Measurements from ENCODE around the gene PVR. TPM values are rescaled to one million over a fixed set of nuclear protein-coding genes. Genes with fewer than 3 reads are reported as not detected.

The PVR gene
- total RNA-seq, 2 experiments from 2014 or later: 0.67 to 0.82 TPM

DNA sequence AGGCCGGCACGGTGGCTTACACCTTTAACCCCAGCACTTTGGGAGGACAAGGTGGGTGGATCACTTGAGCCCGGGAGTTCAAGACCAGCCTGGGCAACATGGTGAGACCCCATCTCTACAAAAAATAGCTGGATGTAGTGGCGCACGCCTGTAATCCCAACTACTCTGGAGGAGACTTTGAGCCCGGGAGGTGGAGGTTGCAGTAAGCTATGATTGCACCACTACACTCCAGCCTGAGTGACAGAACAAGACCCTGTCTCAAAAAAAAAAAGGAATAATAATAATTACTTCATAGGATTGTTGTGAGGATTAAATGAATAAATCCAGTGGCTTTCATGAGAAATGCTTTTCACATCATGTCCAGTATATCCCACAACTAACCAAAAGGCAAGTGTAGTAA, 22.3 kb upstream of the PVR start:
- Histone ChIP-seq H3K9me3 (ENCODE audit: control insufficient read depth in 1 of 2, insufficient read depth in 1 of 2, low read length in 2 of 2) (peaks cover 0 to 17% of the 10 kb centered on the region in 2 experiments), H3K27me3 (ENCODE audit: control insufficient read depth in 1 of 2, insufficient read depth in 2 of 2, low read length in 2 of 2) (peaks cover 3 to 5% of the 10 kb centered on the region in 2 experiments), H3K4me3 (ENCODE audit: low read length) (no peak overlapping the region), H3K36me3 (ENCODE audit: insufficient read depth, low read length) (no peaks in the 10 kb centered on the region), H3K4me1 (ENCODE audit: insufficient read depth, low read length) (no peaks in the 10 kb centered on the region), H3K27ac (ENCODE audit: low read depth in 1 of 2, low read length in 2 of 2) (no peak overlapping the region)
- CTCF ChIA-PET: no interaction called here
- Mint-ChIP-seq H3K27me3 (peaks cover 7% of the 10 kb centered on the region), H3K27ac (no peak overlapping the region), H3K9me3 (no peaks in the 10 kb centered on the region), H3K4me3 (no peak overlapping the region), H3K4me1 (ENCODE audit: low read depth) (no peaks in the 10 kb centered on the region), H3K36me3 (ENCODE audit: low read depth) (no peaks in the 10 kb centered on the region)
- TF ChIP-seq, protein P1, sequence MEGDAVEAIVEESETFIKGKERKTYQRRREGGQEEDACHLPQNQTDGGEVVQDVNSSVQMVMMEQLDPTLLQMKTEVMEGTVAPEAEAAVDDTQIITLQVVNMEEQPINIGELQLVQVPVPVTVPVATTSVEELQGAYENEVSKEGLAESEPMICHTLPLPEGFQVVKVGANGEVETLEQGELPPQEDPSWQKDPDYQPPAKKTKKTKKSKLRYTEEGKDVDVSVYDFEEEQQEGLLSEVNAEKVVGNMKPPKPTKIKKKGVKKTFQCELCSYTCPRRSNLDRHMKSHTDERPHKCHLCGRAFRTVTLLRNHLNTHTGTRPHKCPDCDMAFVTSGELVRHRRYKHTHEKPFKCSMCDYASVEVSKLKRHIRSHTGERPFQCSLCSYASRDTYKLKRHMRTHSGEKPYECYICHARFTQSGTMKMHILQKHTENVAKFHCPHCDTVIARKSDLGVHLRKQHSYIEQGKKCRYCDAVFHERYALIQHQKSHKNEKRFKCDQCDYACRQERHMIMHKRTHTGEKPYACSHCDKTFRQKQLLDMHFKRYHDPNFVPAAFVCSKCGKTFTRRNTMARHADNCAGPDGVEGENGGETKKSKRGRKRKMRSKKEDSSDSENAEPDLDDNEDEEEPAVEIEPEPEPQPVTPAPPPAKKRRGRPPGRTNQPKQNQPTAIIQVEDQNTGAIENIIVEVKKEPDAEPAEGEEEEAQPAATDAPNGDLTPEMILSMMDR (IDR thresholded peaks at IDR 0.05): no peak
- ATAC-seq (ENCODE audit: poor library complexity): no peak
- POLR2A ChIA-PET: no interaction called here
- DNase-seq: no peak
- intact Hi-C loops (cut with DNase I, micrococcal nuclease): no loop called here

DNA sequence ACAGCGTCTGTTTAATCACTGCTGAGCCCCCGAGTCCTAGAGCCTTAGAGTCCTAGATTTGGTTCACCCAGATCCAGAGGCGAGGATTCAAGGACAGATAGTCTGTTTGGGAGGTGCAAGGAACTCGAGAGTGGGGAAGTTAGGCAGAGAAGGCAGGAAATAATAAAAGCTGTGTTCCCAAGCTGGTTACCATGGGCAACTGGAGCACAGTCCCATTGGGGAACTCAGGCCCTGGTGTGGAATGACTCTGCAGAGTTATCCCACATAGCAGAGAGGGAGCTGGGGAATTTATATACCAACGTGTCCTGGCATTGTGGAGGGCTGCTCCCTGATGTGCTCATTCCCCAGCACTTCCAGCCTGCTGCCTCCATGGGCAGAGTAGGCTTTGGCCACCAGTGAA, 20.6 kb upstream of the PVR start:
- no peak overlapping the region for H3K27ac ChIP-seq (ENCODE audit: low read depth in 1 of 2, low read length in 2 of 2)
- ChIA-PET POLR2A (no interaction called here), CTCF (no interaction called here)
- H3K27me3 ChIP-seq (ENCODE audit: control insufficient read depth in 1 of 2, insufficient read depth in 2 of 2, low read length in 2 of 2): peaks cover 4 to 8% of the 10 kb centered on the region in 2 experiments
- ATAC-seq (ENCODE audit: poor library complexity) (no peak), DNase-seq (peak in 1 of 14 experiments; percentile 8)
- Mint-ChIP-seq H3K4me3 (no peak overlapping the region), H3K36me3 (ENCODE audit: low read depth) (no peaks in the 10 kb centered on the region), H3K9me3 (no peaks in the 10 kb centered on the region), H3K27me3 (peaks cover 14% of the 10 kb centered on the region), H3K4me1 (ENCODE audit: low read depth) (no peaks in the 10 kb centered on the region), H3K27ac (no peak overlapping the region)
- intact Hi-C loops (cut with DNase I, micrococcal nuclease): no loop called here
- H3K36me3 ChIP-seq (ENCODE audit: insufficient read depth, low read length): no peaks in the 10 kb centered on the region
- H3K4me1 ChIP-seq (ENCODE audit: insufficient read depth, low read length): no peaks in the 10 kb centered on the region
- peaks cover 0 to 22% of the 10 kb centered on the region in 2 experiments for H3K9me3 ChIP-seq (ENCODE audit: control insufficient read depth in 1 of 2, insufficient read depth in 1 of 2, low read length in 2 of 2)
- TF ChIP-seq, protein P1 (IDR thresholded peaks at IDR 0.05): no peak
- no peak overlapping the region for H3K4me3 ChIP-seq (ENCODE audit: low read length)

DNA sequence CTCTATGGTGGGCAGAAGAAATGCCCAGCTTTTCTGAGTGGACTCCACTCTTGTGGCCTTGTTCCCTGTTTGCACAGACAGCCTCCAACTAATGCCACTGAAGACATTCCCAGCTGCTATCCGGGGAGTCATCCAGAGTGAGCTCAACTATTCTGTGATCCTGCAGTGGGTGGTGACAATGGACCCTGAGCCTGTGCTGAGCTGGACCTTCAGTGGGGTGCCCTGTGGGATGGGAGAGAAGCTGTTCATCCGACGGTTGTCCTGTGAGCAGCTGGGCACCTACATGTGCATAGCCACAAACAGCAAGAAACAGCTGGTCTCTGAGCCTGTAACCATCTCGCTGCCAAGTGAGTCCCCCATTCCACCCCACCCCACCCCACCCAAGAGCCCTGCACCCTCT, 20.1 kb upstream of the PVR start:
- ChIA-PET CTCF (no interaction called here), POLR2A (no interaction called here)
- Mint-ChIP-seq H3K27ac (no peak overlapping the region), H3K4me1 (ENCODE audit: low read depth) (no peaks in the 10 kb centered on the region), H3K9me3 (peaks cover under 1% of the 10 kb centered on the region), H3K4me3 (no peak overlapping the region), H3K36me3 (ENCODE audit: low read depth) (no peaks in the 10 kb centered on the region), H3K27me3 (peaks cover 14% of the 10 kb centered on the region)
- intact Hi-C loops (cut with DNase I, micrococcal nuclease): no loop called here
- TF ChIP-seq, protein P1 (IDR thresholded peaks at IDR 0.05): no peak
- H3K4me1 ChIP-seq (ENCODE audit: insufficient read depth, low read length): no peaks in the 10 kb centered on the region
- H3K36me3 ChIP-seq (ENCODE audit: insufficient read depth, low read length): no peaks in the 10 kb centered on the region
- H3K27me3 ChIP-seq (ENCODE audit: control insufficient read depth in 1 of 2, insufficient read depth in 2 of 2, low read length in 2 of 2): peaks cover 4 to 8% of the 10 kb centered on the region in 2 experiments
- no peak for ATAC-seq (ENCODE audit: poor library complexity)
- H3K4me3 ChIP-seq (ENCODE audit: low read length): no peak overlapping the region
- H3K27ac ChIP-seq (ENCODE audit: low read depth in 1 of 2, low read length in 2 of 2): no peak overlapping the region
- H3K9me3 ChIP-seq (ENCODE audit: control insufficient read depth in 1 of 2, insufficient read depth in 1 of 2, low read length in 2 of 2): peaks cover 0 to 18% of the 10 kb centered on the region in 2 experiments
- no peak for DNase-seq

Data from CD4-positive, alpha-beta T cell (primary cell).